ENCODE data around the gene UBAC1.

- TF ChIP-seq POLR2A (IDR thresholded peaks at IDR 0.05) (no peak), CTCF (IDR thresholded peaks at IDR 0.05) (no peak)
Measured at GRCh38 chr9:135914921-135915320, 46.3 kb downstream of the UBAC1 start.
